CD8-positive, alpha-beta memory T cell (primary cell): ENCODE data around the gene THEM5. TPM values are rescaled to one million over a fixed set of nuclear protein-coding genes. Genes with fewer than 3 reads are reported as not detected.
A peak's percentile ranks its signal among the peaks of the same experiment; 100 is the strongest.

ENCODE experiments used
- CTCF ChIA-PET: fragments of 350-600 bp; sonication (Branson Sonifier 250); formaldehyde crosslinking; loops from one replicate; lab custom pipeline; 2021; ENCODE audit warnings: antibody characterized with exemption; lab: Charles Lee
- POLR2A ChIA-PET: fragments of 350-600 bp; sonication (Branson Sonifier 250); formaldehyde crosslinking; loops from one replicate; lab custom pipeline; 2021; ENCODE audit warnings: antibody characterized with exemption; lab: Charles Lee
- DNase-seq, 5 donors: peaks; one replicate each; pipeline versions ENCODE4 v3.0.0 to v3.0.0-alpha.2; 2020 to 2022; ENCODE audit warnings: mixed read lengths in 1 of 5
- H3K27ac ChIP-seq: one replicate; pipeline ENCODE4 v1.7.0; 2013; ENCODE audit warnings: low read depth, mild to moderate bottlenecking, low read length, moderate library complexity
- H3K27me3 ChIP-seq: 2 replicates; pipeline ENCODE4 v1.7.0; 2013; ENCODE audit warnings: low read length, mild to moderate bottlenecking; ENCODE audit not compliant: insufficient read depth, poor library complexity, severe bottlenecking
- H3K36me3 ChIP-seq: 2 replicates; pipeline ENCODE4 v1.7.0; 2013; ENCODE audit warnings: mild to moderate bottlenecking, low read length, moderate library complexity; ENCODE audit not compliant: insufficient read depth
- H3K4me1 ChIP-seq: 2 replicates; pipeline ENCODE4 v1.7.0; 2013; ENCODE audit warnings: mild to moderate bottlenecking, low read length, moderate library complexity; ENCODE audit not compliant: insufficient read depth
- H3K4me3 ChIP-seq: 2 replicates; pipeline ENCODE4 v1.7.0; 2013; ENCODE audit warnings: mild to moderate bottlenecking, low read length
- H3K9me3 ChIP-seq: 2 replicates; pipeline ENCODE4 v1.7.0; 2013; ENCODE audit warnings: mild to moderate bottlenecking, low read length
- H3K27ac Mint-ChIP-seq, 8 donors: one replicate each; pipeline ENCODE4 v1.8.0; 2020 to 2021; ENCODE audit warnings: mixed read lengths in 8 of 8, mild to moderate bottlenecking in 6 of 8, inconsistent platforms in 3 of 8, moderate library complexity in 3 of 8
- H3K27me3 Mint-ChIP-seq, 2 donors: one replicate each; pipeline ENCODE4 v1.8.0; 2020 to 2021; ENCODE audit warnings: mixed read lengths in 2 of 2, mild to moderate bottlenecking in 1 of 2, moderate library complexity in 1 of 2
- H3K36me3 Mint-ChIP-seq, 3 donors: one replicate each; pipeline ENCODE4 v1.8.0; 2020 to 2021; ENCODE audit warnings: mixed read lengths in 3 of 3, inconsistent platforms in 1 of 3, mild to moderate bottlenecking in 1 of 3
- H3K4me1 Mint-ChIP-seq, 3 donors: one replicate each; pipeline ENCODE4 v1.8.0; 2020 to 2021; ENCODE audit warnings: mixed read lengths in 3 of 3, inconsistent platforms in 1 of 3, mild to moderate bottlenecking in 1 of 3
- H3K4me3 Mint-ChIP-seq, 7 donors: one replicate each; pipeline ENCODE4 v1.8.0; 2020 to 2021; ENCODE audit warnings: mixed read lengths in 7 of 7, mild to moderate bottlenecking in 6 of 7, moderate library complexity in 4 of 7, inconsistent platforms in 2 of 7
- H3K9me3 Mint-ChIP-seq, 5 donors: one replicate each; pipeline ENCODE4 v1.8.0; 2020 to 2022; ENCODE audit warnings: mixed read lengths in 5 of 5, mild to moderate bottlenecking in 3 of 5, moderate library complexity in 2 of 5, inconsistent platforms in 1 of 5
- polyA plus RNA-seq: library from polyadenylated mRNA; unstranded; fragments of 300-500 nt; fragmentation: Illumina TruSeq; gene quantifications from one replicate; pipeline ENCODE4 v1.2.3, GENCODE V29; 2021
- total RNA-seq, 2 experiments: library from RNA; stranded (reverse); gene quantifications; one replicate each; pipeline ENCODE4 v1.2.3, GENCODE V29; 2021

THEM5 gene
- total and polyA plus RNA-seq, 3 experiments from 2014 or later = 0.38 TPM; not detected in 2

- DNase-seq = no peak
- H3K9me3 Mint-ChIP-seq = no peaks in the 10 kb centered on the region
- Histone ChIP-seq H3K36me3 (no peaks in the 10 kb centered on the region), H3K27me3 (no peaks in the 10 kb centered on the region), H3K4me1 (peaks cover 59% of the 10 kb centered on the region), H3K4me3 (no peak within 1 kb of the TSS), H3K27ac (peak within 1 kb of the TSS; percentile 51), H3K9me3 (no peaks in the 10 kb centered on the region)
- peak within 1 kb of the TSS in 6 of 7 donors; percentile 68 to 84 (median 70) for H3K4me3 Mint-ChIP-seq
- POLR2A ChIA-PET = no interaction called here
- H3K27ac Mint-ChIP-seq = peak within 1 kb of the TSS; percentile 47 to 99 (median 90)
- CTCF ChIA-PET = interaction anchor here (1.2 kb wide), 1 partner anchor 10 kb away, joined by 3 read pairs; no protein-coding TSS in a partner anchor
- H3K36me3 Mint-ChIP-seq = no peaks in the 10 kb centered on the region
- H3K27me3 Mint-ChIP-seq = peaks cover 0 to 2% of the 10 kb centered on the region in 2 donors
- peaks cover 72 to 84% (median 77%) of the 10 kb centered on the region in 3 donors for H3K4me1 Mint-ChIP-seq
Measured at GRCh38 chr1:151831605-151832004, 21.9 kb downstream of the THEM5 start, which contains the start of gene RORC. RORC (minus strand) TSS chr1:151831802; CDS start chr1:151831764, 38 bp downstream.

- H3K9me3 Mint-ChIP-seq = no peaks in the 10 kb centered on the region
- H3K27ac Mint-ChIP-seq = peak overlapping the region; percentile 33 to 99 (median 90)
- no peaks in the 10 kb centered on the region for H3K27me3 ChIP-seq
- no peaks in the 10 kb centered on the region for H3K9me3 ChIP-seq
- no peaks in the 10 kb centered on the region for H3K36me3 ChIP-seq
- H3K4me3 Mint-ChIP-seq = peak overlapping the region in 6 of 7 donors; percentile 68 to 84 (median 70)
- H3K4me1 ChIP-seq = peaks cover 60% of the 10 kb centered on the region
- ChIA-PET CTCF (interaction anchor here (1.2 kb wide), 1 partner anchor 10 kb away, joined by 3 read pairs; no protein-coding TSS in a partner anchor), POLR2A (no interaction called here)
- H3K4me1 Mint-ChIP-seq = peaks cover 71 to 84% (median 77%) of the 10 kb centered on the region in 3 donors
- no peaks in the 10 kb centered on the region for H3K36me3 Mint-ChIP-seq
- peaks cover 0 to 2% of the 10 kb centered on the region in 2 donors for H3K27me3 Mint-ChIP-seq
- DNase-seq = no peak
- peak overlapping the region; percentile 51 for H3K27ac ChIP-seq
- H3K4me3 ChIP-seq = no peak overlapping the region
Measured at GRCh38 chr1:151831256-151831591, 22.3 kb downstream of the THEM5 start.

- Mint-ChIP-seq H3K27me3 (peaks cover 0 to 1% of the 10 kb centered on the region in 2 donors), H3K9me3 (no peaks in the 10 kb centered on the region), H3K4me3 (peak overlapping the region; percentile 51 to 86 (median 70)), H3K36me3 (peaks cover 0 to 2% (median 0%) of the 10 kb centered on the region in 3 donors), H3K27ac (peak overlapping the region; percentile 70 to 99 (median 92)), H3K4me1 (peaks cover 69 to 84% (median 79%) of the 10 kb centered on the region in 3 donors)
- no peaks in the 10 kb centered on the region for H3K9me3 ChIP-seq
- H3K4me3 ChIP-seq = no peak overlapping the region
- no peak for DNase-seq
- ChIA-PET CTCF (interaction anchor here (0.6 to 1.0 kb wide), 2 partner anchors 13 to 15 kb away, joined by 3 read pairs; no protein-coding TSS in a partner anchor), POLR2A (interaction anchor here (0.6 to 2.2 kb wide), 3 partner anchors 10 to 67 kb away, joined by 3 to 6 read pairs (median 3); partner anchors contain the start of gene MRPL9)
- H3K36me3 ChIP-seq = no peaks in the 10 kb centered on the region
- no peak overlapping the region for H3K27ac ChIP-seq
- H3K4me1 ChIP-seq = peaks cover 65% of the 10 kb centered on the region
- no peaks in the 10 kb centered on the region for H3K27me3 ChIP-seq
Measured at GRCh38 chr1:151830055-151830454, 23.5 kb downstream of the THEM5 start.

GRCh38 chr1:151829352-151830046 is 24.0 kb downstream of the THEM5 start:
- Mint-ChIP-seq H3K36me3 (peaks cover 0 to 7% (median 0%) of the 10 kb centered on the region in 3 donors), H3K4me3 (peak overlapping the region; percentile 51 to 90 (median 70)), H3K27ac (peak overlapping the region; percentile 70 to 99 (median 90)), H3K9me3 (no peaks in the 10 kb centered on the region), H3K4me1 (peaks cover 67 to 79% (median 78%) of the 10 kb centered on the region in 3 donors), H3K27me3 (peaks cover 0 to 1% of the 10 kb centered on the region in 2 donors)
- H3K4me1 ChIP-seq = peaks cover 63% of the 10 kb centered on the region
- H3K9me3 ChIP-seq = no peaks in the 10 kb centered on the region
- ChIA-PET CTCF (interaction anchor here (1.0 kb wide), 1 partner anchor 40 kb away, joined by 3 read pairs; no protein-coding TSS in a partner anchor), POLR2A (interaction anchor here (2.2 kb wide), 1 partner anchor 67 kb away, joined by 6 read pairs; the partner anchor contains the start of gene MRPL9)
- no peaks in the 10 kb centered on the region for H3K36me3 ChIP-seq
- DNase-seq = no peak
- H3K27ac ChIP-seq = no peak overlapping the region
- H3K27me3 ChIP-seq = no peaks in the 10 kb centered on the region
- H3K4me3 ChIP-seq = no peak overlapping the region

GRCh38 chr1:151828921-151829320 is 24.6 kb downstream of the THEM5 start:
- DNase-seq = no peak
- CTCF ChIA-PET = interaction anchor here (1.0 to 1.2 kb wide), 3 partner anchors 7 to 39 kb away, joined by 3 to 4 read pairs (median 3); no protein-coding TSS in a partner anchor
- Mint-ChIP-seq H3K27ac (peak overlapping the region; percentile 29 to 99 (median 90)), H3K36me3 (peaks cover 0 to 8% (median 0%) of the 10 kb centered on the region in 3 donors), H3K4me3 (peak overlapping the region; percentile 51 to 90 (median 70)), H3K27me3 (peaks cover 0 to 1% of the 10 kb centered on the region in 2 donors), H3K4me1 (peaks cover 66 to 73% (median 72%) of the 10 kb centered on the region in 3 donors), H3K9me3 (no peaks in the 10 kb centered on the region)
- no peaks in the 10 kb centered on the region for H3K36me3 ChIP-seq
- H3K4me1 ChIP-seq = peaks cover 57% of the 10 kb centered on the region
- H3K9me3 ChIP-seq = no peaks in the 10 kb centered on the region
- no peak overlapping the region for H3K4me3 ChIP-seq
- POLR2A ChIA-PET = interaction anchor here (2.2 kb wide), 1 partner anchor 66 kb away, joined by 6 read pairs; the partner anchor contains the start of gene MRPL9
- H3K27ac ChIP-seq = no peak overlapping the region
- H3K27me3 ChIP-seq = no peaks in the 10 kb centered on the region

- Mint-ChIP-seq H3K27me3 (no peaks in the 10 kb centered on the region), H3K27ac (peak overlapping the region; percentile 65 to 99 (median 90))
Measured at GRCh38 chr1:151827853-151828252, 25.7 kb downstream of the THEM5 start.

GRCh38 chr1:151825751-151826660 is 27.5 kb downstream of the THEM5 start:
- H3K4me1 ChIP-seq = peaks cover 55% of the 10 kb centered on the region
- peak overlapping the region; percentile 70 to 99 (median 90) for H3K27ac Mint-ChIP-seq
- H3K4me3 Mint-ChIP-seq = peak overlapping the region; percentile 53 to 97 (median 87)
- no peak overlapping the region for H3K4me3 ChIP-seq
- no peaks in the 10 kb centered on the region for H3K27me3 ChIP-seq
- peaks cover 0 to 8% (median 0%) of the 10 kb centered on the region in 3 donors for H3K36me3 Mint-ChIP-seq
- peak in 2 of 5 donors; percentile 26 to 56 for DNase-seq
- no peaks in the 10 kb centered on the region for H3K27me3 Mint-ChIP-seq
- H3K9me3 Mint-ChIP-seq = no peaks in the 10 kb centered on the region
- H3K36me3 ChIP-seq = no peaks in the 10 kb centered on the region
- ChIA-PET CTCF (interaction anchor here (1.4 kb wide), 1 partner anchor 15 kb away, joined by 4 read pairs; no protein-coding TSS in a partner anchor), POLR2A (interaction anchor here (0.5 kb wide), 1 partner anchor 79 kb away, joined by 3 read pairs; no protein-coding TSS in a partner anchor)
- H3K9me3 ChIP-seq = no peaks in the 10 kb centered on the region
- H3K4me1 Mint-ChIP-seq = peaks cover 52 to 62% (median 56%) of the 10 kb centered on the region in 3 donors
- H3K27ac ChIP-seq = no peak overlapping the region

More at GRCh38 chr1:151827853-151828252, 25.7 kb downstream of the THEM5 start:
- Histone ChIP-seq H3K4me1 (peaks cover 50% of the 10 kb centered on the region), H3K36me3 (no peaks in the 10 kb centered on the region), H3K27me3 (no peaks in the 10 kb centered on the region), H3K27ac (no peak overlapping the region), H3K9me3 (no peaks in the 10 kb centered on the region), H3K4me3 (no peak overlapping the region)
- H3K36me3 Mint-ChIP-seq = peaks cover 0 to 8% (median 0%) of the 10 kb centered on the region in 3 donors
- H3K9me3 Mint-ChIP-seq = no peaks in the 10 kb centered on the region
- ChIA-PET CTCF (interaction anchor here (1.0 to 1.2 kb wide), 2 partner anchors 9 to 12 kb away, joined by 3 to 4 read pairs; no protein-coding TSS in a partner anchor), POLR2A (no interaction called here)
- H3K4me3 Mint-ChIP-seq = peak overlapping the region; percentile 38 to 97 (median 86)
- H3K4me1 Mint-ChIP-seq = peaks cover 59 to 63% (median 62%) of the 10 kb centered on the region in 3 donors
- peak in 2 of 5 donors; percentile 23 to 35 for DNase-seq
